Measurements from ENCODE around the gene ERCC6L2.

DNA sequence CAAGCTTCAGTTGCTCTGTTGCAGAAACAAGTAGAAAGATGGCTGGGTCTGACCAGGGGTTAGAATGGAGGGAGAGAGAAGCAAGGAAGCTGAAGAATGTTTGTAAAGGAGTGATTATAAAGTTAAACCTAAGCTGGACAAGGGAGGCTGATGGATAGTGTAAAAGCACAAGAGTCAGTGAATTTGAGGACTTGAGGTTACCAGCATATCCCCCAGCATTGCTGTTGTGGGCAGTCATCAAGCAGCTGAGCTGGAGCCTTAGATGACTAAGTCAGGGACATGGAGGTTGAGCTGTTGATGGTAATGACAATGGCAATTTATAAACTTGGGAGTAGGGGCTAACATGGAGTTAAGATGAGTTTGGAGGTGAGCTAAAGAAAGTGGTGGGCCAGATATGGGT, 131.5 kb downstream of the ERCC6L2 start:
- TF ChIP-seq GATA3 (IDR thresholded peaks at IDR 0.05; ENCODE audit: low read depth, low read length) (no peak), GATA2 (IDR thresholded peaks at IDR 0.05; ENCODE audit: low read depth, low read length) (no peak)

Measured in SH-SY5Y (cell line).